ENCODE measurements around the gene P2RX2.

Gene P2RX2

GRCh38 chr12:132621657-132622435, 3.3 kb downstream of the P2RX2 start:
- no peak for DNase-seq

DNA sequence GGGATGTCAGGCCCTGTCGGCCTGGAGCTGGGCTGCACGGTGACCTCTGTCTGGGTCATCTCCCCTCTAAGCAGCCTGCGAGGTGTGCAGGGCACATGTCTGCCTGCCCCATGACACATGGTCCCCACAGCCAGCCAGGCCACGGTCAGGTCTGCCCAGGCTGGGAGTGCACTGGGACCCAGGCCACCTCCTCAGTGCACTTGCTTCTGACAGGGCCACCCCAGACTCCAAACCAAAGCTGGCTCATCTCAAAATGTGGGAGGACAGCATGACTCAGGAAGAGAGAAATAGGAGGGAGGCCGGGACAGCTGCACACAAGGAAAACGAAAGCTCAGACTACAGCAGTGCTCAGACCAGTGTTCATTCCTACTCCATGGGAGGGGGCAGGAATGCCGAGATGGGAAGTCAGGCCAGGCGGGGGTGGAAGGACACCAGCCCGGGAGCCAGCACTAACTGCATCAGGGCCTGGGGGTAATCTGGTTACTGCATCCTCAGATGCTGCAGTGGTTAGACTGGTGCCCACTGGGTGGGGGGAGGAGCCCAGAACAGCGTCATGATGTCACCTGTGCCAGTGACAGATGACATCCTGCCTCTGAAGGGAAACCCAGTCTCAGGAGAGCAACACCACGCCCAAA, 4.0 kb downstream of the P2RX2 start:
- DNase-seq: no peak

GRCh38 chr12:132623072-132623869, 4.7 kb downstream of the P2RX2 start:
- no peak for DNase-seq

DNA sequence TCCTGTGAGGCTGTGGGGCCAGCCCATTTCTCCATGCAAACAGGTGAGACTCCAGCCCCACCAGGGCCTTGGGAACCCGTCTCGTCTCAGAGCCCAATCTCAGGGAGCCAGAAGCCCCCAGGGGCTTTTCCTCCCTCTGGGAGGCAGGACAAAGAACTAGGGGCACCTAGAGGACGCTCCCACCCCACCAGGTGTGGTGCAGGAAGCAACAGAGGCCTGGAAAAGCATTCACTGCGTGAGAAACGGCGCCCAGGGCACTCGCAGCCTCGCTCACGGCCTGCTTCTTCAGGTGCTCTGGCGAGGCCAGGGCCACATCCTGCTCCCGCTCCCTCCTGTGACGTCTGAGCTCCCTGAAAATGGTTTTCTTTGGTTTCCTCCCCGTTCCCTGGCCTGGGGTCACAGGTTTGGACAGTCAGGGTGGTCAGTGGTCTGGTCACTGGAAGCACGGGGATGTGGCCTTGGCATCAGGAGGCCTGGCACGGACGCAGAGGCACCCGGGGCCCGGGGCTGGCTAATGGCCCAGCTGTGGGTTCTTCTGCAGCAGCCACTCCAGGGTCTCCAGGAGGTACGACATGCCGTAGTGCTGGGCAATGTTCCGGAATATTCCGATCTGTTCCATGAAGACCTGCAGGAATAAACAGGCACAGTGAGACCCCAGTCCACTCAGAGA, 5.7 kb downstream of the P2RX2 start:
- no peak for DNase-seq

- DNase-seq: no peak
These were observed 6.5 kb downstream of the P2RX2 start for GRCh38 chr12:132624910-132625630.

- DNase-seq: no peak
These were observed 7.3 kb downstream of the P2RX2 start for GRCh38 chr12:132625731-132626430.

DNA sequence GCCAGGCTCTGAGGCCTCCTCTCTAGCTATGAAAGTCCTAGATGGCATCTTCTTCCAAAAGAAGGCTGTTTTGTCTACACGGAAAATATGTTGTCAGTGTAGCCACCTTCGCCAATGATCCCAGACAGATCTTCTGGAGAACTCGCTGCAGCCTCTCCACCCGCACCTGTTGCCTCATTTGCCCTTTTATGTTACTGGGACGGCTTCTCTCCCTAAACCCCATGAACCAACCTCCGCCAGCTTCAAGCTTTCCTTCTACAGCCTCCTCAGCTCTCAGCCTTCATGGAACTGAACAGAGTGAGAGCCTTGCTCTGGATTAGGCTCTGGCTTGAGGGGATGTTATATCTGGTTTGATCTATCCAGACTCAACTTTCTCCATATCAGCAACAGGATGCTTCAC, 10.8 kb downstream of the P2RX2 start:
- DNase-seq: no peak

- no peak for DNase-seq
These were observed 12.1 kb downstream of the P2RX2 start for GRCh38 chr12:132630672-132631071.

- no peak for DNase-seq
These were observed 13.1 kb downstream of the P2RX2 start for GRCh38 chr12:132631666-132632065.

GRCh38 chr12:132632521-132633228, 14.1 kb downstream of the P2RX2 start:
- DNase-seq: no peak

DNA sequence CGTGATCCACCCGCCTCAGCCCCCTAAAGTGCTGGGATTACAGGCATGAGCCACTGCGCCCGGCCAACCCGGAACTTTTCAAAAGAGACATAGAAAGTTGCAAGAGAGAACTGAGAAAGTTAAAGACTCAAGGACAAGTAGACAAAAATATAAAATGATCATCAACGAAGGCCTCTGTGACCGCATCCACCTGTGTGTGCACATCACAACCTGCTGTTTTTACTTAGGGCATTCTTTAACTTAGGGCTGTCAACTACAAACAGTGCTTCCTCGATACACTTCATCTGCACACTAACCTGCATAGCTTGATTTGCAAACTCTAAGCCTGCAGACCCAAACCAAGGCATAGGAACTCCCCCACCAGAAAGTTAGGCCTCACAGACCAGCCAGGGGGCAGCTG, 14.8 kb downstream of the P2RX2 start:
- DNase-seq: no peak

DNA sequence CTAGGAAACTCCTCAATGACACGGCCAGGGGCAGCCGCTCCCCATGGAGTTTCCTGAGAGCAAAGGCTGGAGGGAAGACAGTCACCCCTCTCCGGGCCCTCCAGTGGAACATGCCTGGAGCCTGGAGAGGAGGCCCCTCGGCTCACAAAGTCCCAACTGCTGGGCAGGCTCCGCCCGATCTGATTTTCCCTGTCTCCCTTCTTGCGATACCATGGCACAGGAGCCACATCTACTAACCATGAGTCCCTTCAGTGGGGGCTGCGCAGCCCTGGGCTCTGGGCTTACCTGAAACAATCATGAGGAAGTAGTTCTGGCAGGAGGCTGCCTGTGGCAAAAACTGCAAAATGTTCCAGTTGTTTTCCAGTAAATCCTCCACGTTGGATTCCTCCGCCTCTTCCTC, 15.3 kb downstream of the P2RX2 start:
- no peak for DNase-seq

- DNase-seq: no peak
These were observed 15.9 kb downstream of the P2RX2 start for GRCh38 chr12:132634411-132634990.

DNA sequence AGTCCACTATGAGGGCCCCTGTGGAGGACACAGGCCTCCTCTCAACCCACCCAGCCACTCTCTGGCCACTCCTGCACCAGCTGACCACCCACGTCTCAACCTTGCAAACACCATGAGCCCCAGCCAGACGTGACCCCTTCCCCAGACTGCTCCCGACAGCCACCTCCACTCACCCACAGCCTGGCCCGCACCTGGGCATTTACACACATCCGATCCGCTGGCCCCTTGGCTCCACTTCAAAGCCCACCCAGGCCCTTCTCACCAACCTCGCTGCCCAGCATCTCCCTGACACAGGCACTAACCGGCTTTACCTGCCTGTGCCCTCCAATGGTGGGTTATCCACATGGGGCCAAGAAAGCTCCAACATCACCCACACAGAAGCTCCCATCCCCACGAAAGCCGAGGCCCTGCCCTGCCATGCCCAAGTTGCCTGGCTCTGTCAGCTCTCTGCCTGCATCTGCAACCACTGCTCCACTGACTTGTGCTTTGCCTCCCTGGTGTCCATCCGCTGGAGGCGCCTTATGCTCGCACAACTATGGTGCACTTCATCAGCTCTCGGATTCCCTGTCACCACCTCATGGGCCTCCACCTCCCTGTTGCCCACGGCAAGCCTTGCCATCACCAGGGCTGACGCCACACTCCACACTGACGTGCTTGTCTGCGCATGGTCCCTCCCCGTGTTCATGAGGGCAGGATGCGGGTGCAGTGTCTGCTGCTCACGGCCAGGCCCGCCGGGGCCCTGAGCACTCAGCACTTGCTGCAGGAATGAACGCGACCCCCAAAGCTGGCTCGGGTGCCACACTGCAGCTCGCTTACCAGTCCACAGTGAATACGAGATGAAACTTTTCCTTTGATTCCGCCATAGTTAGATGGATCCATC, 16.7 kb downstream of the P2RX2 start:
- no peak for DNase-seq

DNA sequence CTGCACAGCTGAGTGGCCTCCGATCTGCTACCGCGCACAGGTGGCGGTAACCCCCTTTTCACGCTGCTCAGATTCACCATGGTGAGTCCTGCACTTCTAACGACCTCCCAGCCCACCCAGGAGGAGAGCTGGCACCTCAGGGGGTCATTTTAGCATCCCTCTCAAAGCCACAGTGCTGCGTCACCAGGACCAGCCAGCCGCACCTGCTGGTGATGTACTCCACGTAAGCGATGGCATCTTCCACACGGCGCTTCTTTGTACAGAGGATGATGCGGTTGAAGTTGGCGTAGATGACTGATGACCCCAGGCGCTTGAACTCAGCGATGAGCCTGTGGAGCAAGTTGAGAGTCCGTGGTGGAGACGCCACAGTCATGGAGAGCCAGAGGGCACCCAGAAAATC, 19.2 kb downstream of the P2RX2 start:
- no peak for DNase-seq

- no peak for DNase-seq
These were observed 20.2 kb downstream of the P2RX2 start for GRCh38 chr12:132638541-132639408.

DNA sequence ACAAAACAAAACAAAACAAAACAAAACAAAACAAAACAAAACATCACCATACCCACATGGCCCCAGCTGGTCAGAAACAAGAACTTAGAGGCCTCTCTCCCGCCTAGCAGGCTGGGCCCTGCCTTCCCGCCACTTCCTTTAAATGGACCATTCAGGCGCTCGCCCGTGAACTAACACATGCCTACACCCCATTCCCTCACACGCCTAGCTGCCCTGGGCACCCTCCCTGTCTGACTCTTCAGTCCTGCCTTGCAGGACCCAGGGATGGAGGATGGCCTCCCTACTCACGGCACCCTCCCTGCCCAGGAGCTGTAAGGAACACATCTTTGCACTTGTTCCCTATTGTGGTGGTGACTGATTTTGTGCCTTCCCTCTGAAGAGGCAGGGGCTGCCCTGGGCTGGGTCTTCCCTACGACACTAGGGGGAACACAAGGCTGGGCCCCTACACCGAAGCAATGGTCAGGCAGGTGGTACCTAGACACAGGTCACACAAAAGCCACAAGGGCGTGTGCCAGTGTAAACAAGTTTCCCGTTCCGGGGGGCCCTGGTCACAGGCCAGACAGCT, 21.5 kb downstream of the P2RX2 start:
- no peak for DNase-seq

GRCh38 chr12:132640936-132641335, 22.4 kb downstream of the P2RX2 start:
- no peak for DNase-seq

Data from stimulated activated CD4-positive, alpha-beta T cell treated with anti-CD3 and anti-CD28 coated beads, Interleukin-1b, Interleukin-23, amount 100 ng/mL, for 48 hours (primary cell).